ENCODE results near the gene MSMP.

- TF ChIP-seq CTCF (IDR thresholded peaks at IDR 0.05; ENCODE audit: insufficient read depth, low read depth, low read length) (no peak), EZH2 (IDR thresholded peaks at IDR 0.05; ENCODE audit: insufficient read depth, low read length) (no peak)
These were observed 35.2 kb downstream of the MSMP start for GRCh38 chr9:35718721-35719511.

Data from astrocyte (in vitro differentiated cells and primary cell).